Measurements from ENCODE around the gene TSHZ2.

- no peak for TF ChIP-seq CTCF (IDR thresholded peaks at IDR 0.05)
- no peak for TF ChIP-seq EZH2 (IDR thresholded peaks at IDR 0.05; ENCODE audit: borderline replicate concordance, insufficient read depth, low read depth, low read length, poor library complexity, severe bottlenecking)
These were observed 204.0 kb downstream of the TSHZ2 start for GRCh38 chr20:53176134-53176533.
